Measurements from ENCODE around the gene PCCB. TPM values are rescaled to one million over a fixed set of nuclear protein-coding genes. Genes with fewer than 3 reads are reported as not detected.
"Not testable (repeated sequence)": the region's sequence is repeated elsewhere in the genome, so short reads cannot be mapped to it uniquely, and the experiment has no call there.

PCCB gene
- total RNA-seq, 2 donors from 2014 or later: 43.2 to 112 TPM

DNA sequence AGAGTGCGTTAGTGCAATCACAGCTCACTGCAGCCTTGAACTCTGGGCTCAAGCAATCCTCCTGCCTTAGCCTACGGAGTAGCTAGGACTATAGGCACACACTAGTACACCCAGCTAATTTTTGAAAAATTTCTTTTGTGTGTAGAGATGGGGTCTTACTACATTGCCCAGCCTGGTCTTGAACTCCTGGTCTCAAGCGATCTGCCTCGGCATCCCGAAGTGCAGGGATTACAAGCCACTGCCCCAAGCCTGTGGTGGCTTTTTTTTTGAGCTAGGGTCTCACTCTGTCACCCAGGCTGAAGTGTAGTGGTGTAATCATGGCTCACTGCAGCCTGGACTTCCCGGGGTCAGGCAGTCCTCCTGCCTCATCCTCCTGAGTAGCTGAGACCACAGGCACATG, 17.1 kb downstream of the PCCB start:
- no peak overlapping the region for H3K27ac ChIP-seq
- no peaks in the 10 kb centered on the region for H3K27me3 ChIP-seq
- H3K4me1 ChIP-seq: no peaks in the 10 kb centered on the region
- peaks cover 16% of the 10 kb centered on the region for H3K36me3 ChIP-seq
- DNase-seq (ENCODE audit: low spot score): no peak
- H3K9me3 ChIP-seq: no peaks in the 10 kb centered on the region
- TF ChIP-seq, protein P1, sequence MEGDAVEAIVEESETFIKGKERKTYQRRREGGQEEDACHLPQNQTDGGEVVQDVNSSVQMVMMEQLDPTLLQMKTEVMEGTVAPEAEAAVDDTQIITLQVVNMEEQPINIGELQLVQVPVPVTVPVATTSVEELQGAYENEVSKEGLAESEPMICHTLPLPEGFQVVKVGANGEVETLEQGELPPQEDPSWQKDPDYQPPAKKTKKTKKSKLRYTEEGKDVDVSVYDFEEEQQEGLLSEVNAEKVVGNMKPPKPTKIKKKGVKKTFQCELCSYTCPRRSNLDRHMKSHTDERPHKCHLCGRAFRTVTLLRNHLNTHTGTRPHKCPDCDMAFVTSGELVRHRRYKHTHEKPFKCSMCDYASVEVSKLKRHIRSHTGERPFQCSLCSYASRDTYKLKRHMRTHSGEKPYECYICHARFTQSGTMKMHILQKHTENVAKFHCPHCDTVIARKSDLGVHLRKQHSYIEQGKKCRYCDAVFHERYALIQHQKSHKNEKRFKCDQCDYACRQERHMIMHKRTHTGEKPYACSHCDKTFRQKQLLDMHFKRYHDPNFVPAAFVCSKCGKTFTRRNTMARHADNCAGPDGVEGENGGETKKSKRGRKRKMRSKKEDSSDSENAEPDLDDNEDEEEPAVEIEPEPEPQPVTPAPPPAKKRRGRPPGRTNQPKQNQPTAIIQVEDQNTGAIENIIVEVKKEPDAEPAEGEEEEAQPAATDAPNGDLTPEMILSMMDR (IDR thresholded peaks at IDR 0.05): no peak
- no peak overlapping the region for H3K4me3 ChIP-seq

- Histone ChIP-seq H3K9me3 (no peaks in the 10 kb centered on the region), H3K36me3 (peaks cover 5% of the 10 kb centered on the region), H3K27ac (no peak overlapping the region), H3K4me3 (no peak overlapping the region), H3K4me1 (no peaks in the 10 kb centered on the region), H3K27me3 (no peaks in the 10 kb centered on the region)
- DNase-seq (ENCODE audit: low spot score): no peak
- TF ChIP-seq, protein P1 (IDR thresholded peaks at IDR 0.05): no peak
Observed at GRCh38 chr3:136270179-136270578, 20.0 kb downstream of the PCCB start.

DNA sequence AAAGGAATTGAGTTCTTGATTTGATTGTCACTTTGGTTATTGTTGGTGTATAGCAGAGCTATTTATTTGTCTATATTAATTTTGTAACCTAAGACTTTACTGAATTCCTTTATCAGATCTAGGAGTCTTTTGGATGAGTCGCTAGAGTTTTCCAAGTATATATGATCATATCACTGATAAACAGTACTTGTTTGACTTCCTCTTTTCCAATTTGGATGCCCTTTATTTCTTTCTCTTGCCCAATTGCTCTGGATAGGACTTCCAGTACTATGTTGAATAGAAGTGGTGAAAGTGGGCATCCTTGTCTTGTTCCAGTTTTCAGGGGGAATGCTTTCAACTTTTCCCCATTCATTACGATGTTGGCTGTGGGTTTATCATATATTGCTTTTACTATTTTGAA, 21.5 kb downstream of the PCCB start:
- DNase-seq (ENCODE audit: low spot score); H3K27me3 ChIP-seq; H3K4me3 ChIP-seq; H3K4me1 ChIP-seq; H3K36me3 ChIP-seq; H3K27ac ChIP-seq; H3K9me3 ChIP-seq: not testable (repeated sequence)

GRCh38 chr3:136276049-136276755, 26.1 kb downstream of the PCCB start:
- H3K27me3 ChIP-seq: no peaks in the 10 kb centered on the region
- peaks cover 15% of the 10 kb centered on the region for H3K36me3 ChIP-seq
- no peaks in the 10 kb centered on the region for H3K4me1 ChIP-seq
- peaks cover 4 to 26% of the 10 kb centered on the region in 2 donors for H3K9me3 ChIP-seq
- TF ChIP-seq, protein P1 (IDR thresholded peaks at IDR 0.05): no peak
- no peak overlapping the region for H3K4me3 ChIP-seq
- no peak for DNase-seq (ENCODE audit: low spot score)
- no peak overlapping the region for H3K27ac ChIP-seq

DNA sequence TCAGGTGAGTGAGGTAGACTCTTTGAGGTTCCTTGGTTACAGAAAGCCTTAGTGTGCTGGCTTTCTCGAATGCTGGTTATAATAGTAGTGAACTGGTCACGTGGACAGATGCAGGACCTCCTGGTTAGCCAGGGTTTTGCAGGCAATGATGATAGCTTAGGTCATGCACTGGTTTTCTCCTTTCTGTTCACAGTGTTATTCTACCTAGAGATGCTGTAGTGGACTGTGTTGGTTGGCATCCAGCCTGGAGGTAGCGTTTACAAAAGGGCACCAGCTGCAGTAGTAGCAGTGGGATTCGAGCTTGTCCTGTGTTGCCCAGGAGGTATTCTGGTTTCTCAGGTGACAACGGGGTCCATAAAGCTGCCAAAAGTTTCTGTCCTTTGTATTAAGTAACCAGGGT, 27.0 kb downstream of the PCCB start:
- Histone ChIP-seq H3K36me3 (peaks cover 16% of the 10 kb centered on the region), H3K4me3 (no peak overlapping the region), H3K4me1 (peaks cover 0 to 4% of the 10 kb centered on the region in 2 donors), H3K27ac (no peak overlapping the region), H3K27me3 (no peaks in the 10 kb centered on the region), H3K9me3 (peaks cover 4 to 31% of the 10 kb centered on the region in 2 donors)
- TF ChIP-seq, protein P1 (IDR thresholded peaks at IDR 0.05): no peak
- DNase-seq (ENCODE audit: low spot score): no peak

DNA sequence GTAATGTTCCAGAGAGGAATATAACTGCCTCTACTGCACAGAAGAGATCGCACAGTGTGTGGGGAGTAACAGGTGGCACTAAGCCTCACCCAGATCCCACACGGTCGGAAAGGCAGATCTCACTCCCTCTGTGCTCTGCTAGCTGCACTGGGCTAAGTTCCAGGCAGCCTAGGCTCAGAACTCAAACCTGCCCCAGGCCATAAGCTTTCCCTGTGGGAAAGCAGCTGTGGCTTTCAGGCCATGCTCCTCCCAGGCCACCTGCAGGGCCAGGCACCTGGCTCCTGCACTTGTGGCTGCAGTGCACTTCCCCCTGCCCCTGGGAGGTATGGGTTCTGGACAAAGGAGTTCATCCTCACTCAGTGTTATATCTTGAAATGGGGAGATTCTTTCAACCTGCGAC, 27.5 kb downstream of the PCCB start:
- peaks cover 16% of the 10 kb centered on the region for H3K36me3 ChIP-seq
- DNase-seq (ENCODE audit: low spot score): no peak
- no peak overlapping the region for H3K4me3 ChIP-seq
- peaks cover 0 to 8% of the 10 kb centered on the region in 2 donors for H3K4me1 ChIP-seq
- no peaks in the 10 kb centered on the region for H3K27me3 ChIP-seq
- H3K9me3 ChIP-seq: peaks cover 4 to 31% of the 10 kb centered on the region in 2 donors
- TF ChIP-seq, protein P1 (IDR thresholded peaks at IDR 0.05): no peak
- no peak overlapping the region for H3K27ac ChIP-seq

All from right atrium auricular region (tissue), 2 donors.